Measurements from ENCODE around the gene SIGLEC11. TPM values are rescaled to one million over a fixed set of nuclear protein-coding genes. Genes with fewer than 3 reads are reported as not detected.

Gene SIGLEC11
- polyA plus RNA-seq, 1 of the 3 experiments (the other 2 are of a cell fraction), result not detected

DNA sequence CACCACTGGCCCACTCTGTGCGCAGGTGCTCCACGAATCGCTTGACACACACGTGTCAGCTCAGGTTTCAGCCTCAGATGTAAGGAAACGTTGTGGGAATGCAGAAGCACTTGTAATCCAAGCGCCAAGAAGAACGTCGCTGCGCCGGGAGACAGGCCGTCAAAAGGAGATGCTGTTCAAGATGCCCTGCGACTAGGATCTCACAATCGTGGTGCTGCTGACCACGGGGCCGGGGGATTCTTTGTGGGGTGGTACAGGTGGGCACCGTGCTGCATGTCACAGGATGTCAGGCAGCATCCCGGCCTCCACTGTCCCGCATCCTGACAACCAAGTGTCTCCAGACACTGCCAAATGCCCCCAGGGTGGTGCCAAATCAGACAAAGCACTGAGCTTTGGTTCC is 16.9 kb upstream of the SIGLEC11 start:
- WGBS (ENCODE audit: low lambda C conversion rate), result 84% methylated on average over 15 of the region's 18 CpGs
- H3K79me2 ChIP-seq (ENCODE audit: insufficient read depth), result no peaks in the 10 kb centered on the region
- no peaks in the 10 kb centered on the region for H3K4me1 ChIP-seq (ENCODE audit: control insufficient read depth in 1 of 2, insufficient read depth in 2 of 2, low read depth in 1 of 2, low read length in 1 of 2)
- H3K27ac ChIP-seq (ENCODE audit: low read depth in 2 of 2, low read length in 1 of 2), result no peak overlapping the region
- no peaks in the 10 kb centered on the region for H3K27me3 ChIP-seq (ENCODE audit: insufficient read depth)
- H2AFZ ChIP-seq (ENCODE audit: low read depth), result no peak overlapping the region
- CTCF ChIA-PET, result interaction anchor here (1.2 to 9.6 kb wide), 2 partner anchors 39 to 158 kb away, joined by 3 to 94 read pairs; no protein-coding TSS in a partner anchor
- no peak overlapping the region for H3K4me2 ChIP-seq
- DNase-seq, result no peak
- H3K9me3 ChIP-seq, result no peaks in the 10 kb centered on the region
- no peak overlapping the region for H3K4me3 ChIP-seq (ENCODE audit: low read depth in 2 of 2, low read length in 1 of 2)
- no peaks in the 10 kb centered on the region for H4K20me1 ChIP-seq (ENCODE audit: insufficient read depth)
- peaks cover 0 to 5% of the 10 kb centered on the region in 2 experiments for H3K36me3 ChIP-seq (replicated peaks in 1 of 2; ENCODE audit: control insufficient read depth in 1 of 2, insufficient read depth in 2 of 2, low read length in 1 of 2)
- H3F3A ChIP-seq (replicated peaks; ENCODE audit: insufficient read depth), result no peaks in the 10 kb centered on the region
- POLR2A ChIA-PET, result no interaction called here
- no peaks in the 10 kb centered on the region for H3K9me2 ChIP-seq
- TF ChIP-seq GATA2 (CRISPR knock-in tag; IDR thresholded peaks at IDR 0.05) (no peak), JUND (IDR thresholded peaks at IDR 0.05) (no peak), EZH2phosphoT487 (IDR thresholded peaks at IDR 0.05; ENCODE audit: borderline replicate concordance, low read depth) (no peak), RAD21 (IDR thresholded peaks at IDR 0.05; ENCODE audit: low read length) (no peak), IRF3 (IDR thresholded peaks at IDR 0.05; ENCODE audit: low read depth, low read length) (no peak), USF2 (IDR thresholded peaks at IDR 0.05; ENCODE audit: borderline replicate concordance, low read depth, low read length) (no peak)
- TF ChIP-seq, protein P1, sequence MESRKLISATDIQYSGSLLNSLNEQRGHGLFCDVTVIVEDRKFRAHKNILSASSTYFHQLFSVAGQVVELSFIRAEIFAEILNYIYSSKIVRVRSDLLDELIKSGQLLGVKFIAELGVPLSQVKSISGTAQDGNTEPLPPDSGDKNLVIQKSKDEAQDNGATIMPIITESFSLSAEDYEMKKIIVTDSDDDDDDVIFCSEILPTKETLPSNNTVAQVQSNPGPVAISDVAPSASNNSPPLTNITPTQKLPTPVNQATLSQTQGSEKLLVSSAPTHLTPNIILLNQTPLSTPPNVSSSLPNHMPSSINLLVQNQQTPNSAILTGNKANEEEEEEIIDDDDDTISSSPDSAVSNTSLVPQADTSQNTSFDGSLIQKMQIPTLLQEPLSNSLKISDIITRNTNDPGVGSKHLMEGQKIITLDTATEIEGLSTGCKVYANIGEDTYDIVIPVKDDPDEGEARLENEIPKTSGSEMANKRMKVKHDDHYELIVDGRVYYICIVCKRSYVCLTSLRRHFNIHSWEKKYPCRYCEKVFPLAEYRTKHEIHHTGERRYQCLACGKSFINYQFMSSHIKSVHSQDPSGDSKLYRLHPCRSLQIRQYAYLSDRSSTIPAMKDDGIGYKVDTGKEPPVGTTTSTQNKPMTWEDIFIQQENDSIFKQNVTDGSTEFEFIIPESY (IDR thresholded peaks at IDR 0.05; ENCODE audit: borderline replicate concordance, low read depth), result no peak
- TF ChIP-seq, protein P2, sequence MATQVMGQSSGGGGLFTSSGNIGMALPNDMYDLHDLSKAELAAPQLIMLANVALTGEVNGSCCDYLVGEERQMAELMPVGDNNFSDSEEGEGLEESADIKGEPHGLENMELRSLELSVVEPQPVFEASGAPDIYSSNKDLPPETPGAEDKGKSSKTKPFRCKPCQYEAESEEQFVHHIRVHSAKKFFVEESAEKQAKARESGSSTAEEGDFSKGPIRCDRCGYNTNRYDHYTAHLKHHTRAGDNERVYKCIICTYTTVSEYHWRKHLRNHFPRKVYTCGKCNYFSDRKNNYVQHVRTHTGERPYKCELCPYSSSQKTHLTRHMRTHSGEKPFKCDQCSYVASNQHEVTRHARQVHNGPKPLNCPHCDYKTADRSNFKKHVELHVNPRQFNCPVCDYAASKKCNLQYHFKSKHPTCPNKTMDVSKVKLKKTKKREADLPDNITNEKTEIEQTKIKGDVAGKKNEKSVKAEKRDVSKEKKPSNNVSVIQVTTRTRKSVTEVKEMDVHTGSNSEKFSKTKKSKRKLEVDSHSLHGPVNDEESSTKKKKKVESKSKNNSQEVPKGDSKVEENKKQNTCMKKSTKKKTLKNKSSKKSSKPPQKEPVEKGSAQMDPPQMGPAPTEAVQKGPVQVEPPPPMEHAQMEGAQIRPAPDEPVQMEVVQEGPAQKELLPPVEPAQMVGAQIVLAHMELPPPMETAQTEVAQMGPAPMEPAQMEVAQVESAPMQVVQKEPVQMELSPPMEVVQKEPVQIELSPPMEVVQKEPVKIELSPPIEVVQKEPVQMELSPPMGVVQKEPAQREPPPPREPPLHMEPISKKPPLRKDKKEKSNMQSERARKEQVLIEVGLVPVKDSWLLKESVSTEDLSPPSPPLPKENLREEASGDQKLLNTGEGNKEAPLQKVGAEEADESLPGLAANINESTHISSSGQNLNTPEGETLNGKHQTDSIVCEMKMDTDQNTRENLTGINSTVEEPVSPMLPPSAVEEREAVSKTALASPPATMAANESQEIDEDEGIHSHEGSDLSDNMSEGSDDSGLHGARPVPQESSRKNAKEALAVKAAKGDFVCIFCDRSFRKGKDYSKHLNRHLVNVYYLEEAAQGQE (IDR thresholded peaks at IDR 0.05; ENCODE audit: low read depth, low read length), result no peak
- TF ChIP-seq, protein P3, sequence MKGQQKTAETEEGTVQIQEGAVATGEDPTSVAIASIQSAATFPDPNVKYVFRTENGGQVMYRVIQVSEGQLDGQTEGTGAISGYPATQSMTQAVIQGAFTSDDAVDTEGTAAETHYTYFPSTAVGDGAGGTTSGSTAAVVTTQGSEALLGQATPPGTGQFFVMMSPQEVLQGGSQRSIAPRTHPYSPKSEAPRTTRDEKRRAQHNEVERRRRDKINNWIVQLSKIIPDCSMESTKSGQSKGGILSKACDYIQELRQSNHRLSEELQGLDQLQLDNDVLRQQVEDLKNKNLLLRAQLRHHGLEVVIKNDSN (IDR thresholded peaks at IDR 0.05; ENCODE audit: borderline replicate concordance, low read depth), result no peak
- H3K9ac ChIP-seq, result no peak overlapping the region

Measured in SK-N-SH (cell line).